Stimulated activated CD8-positive, alpha-beta memory T cell treated with anti-CD3 and anti-CD28 coated beads, Interleukin-2, amount 100 ng/mL, for 48 hours (primary cell): ENCODE measurements around the gene CHST7.
"Not testable (repeated sequence)": the region's sequence is repeated elsewhere in the genome, so short reads cannot be mapped to it uniquely, and the experiment has no call there.

ENCODE experiments used
- DNase-seq, 2 donors: peaks; one replicate each; pipeline ENCODE4 v3.0.0-alpha.2; 2020; ENCODE audit warnings: low read depth in 2 of 2

Gene CHST7, protein sequence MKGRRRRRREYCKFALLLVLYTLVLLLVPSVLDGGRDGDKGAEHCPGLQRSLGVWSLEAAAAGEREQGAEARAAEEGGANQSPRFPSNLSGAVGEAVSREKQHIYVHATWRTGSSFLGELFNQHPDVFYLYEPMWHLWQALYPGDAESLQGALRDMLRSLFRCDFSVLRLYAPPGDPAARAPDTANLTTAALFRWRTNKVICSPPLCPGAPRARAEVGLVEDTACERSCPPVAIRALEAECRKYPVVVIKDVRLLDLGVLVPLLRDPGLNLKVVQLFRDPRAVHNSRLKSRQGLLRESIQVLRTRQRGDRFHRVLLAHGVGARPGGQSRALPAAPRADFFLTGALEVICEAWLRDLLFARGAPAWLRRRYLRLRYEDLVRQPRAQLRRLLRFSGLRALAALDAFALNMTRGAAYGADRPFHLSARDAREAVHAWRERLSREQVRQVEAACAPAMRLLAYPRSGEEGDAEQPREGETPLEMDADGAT

DNA sequence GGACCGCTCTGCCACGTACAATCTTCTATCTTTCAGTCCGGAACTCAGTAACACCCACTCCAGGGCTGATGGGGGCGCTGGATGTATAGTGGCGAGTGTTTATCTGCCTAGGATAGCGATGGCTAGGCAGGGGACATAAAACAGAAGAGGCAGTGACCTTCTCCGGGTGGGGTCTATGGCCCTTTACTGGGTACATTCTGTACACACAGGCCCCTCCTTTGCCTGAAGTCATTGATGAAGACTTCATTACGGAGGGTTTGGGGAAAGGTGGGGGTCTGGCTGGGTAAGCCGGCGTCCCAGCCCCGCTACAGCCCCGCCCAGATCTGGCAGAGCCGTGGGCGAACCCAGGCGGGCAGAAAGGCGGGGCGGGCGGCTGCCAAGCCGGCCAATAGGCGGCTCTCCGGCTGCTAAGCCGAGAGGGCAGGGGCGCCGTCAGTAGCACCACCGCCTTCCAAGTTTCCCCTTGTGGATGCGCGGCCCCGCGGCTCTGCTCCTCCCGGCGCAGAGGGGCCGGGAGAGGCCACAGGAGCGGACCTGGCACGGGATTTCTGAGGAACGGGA, at the start of gene CHST7:
Gene CHST7, plus strand, starts transcription at position 435 of the 561 bp plus-strand sequence. CDS start 167 bp downstream, outside the sequence.
- DNase-seq: peak in 1 of 2 donors; percentile 48

DNA sequence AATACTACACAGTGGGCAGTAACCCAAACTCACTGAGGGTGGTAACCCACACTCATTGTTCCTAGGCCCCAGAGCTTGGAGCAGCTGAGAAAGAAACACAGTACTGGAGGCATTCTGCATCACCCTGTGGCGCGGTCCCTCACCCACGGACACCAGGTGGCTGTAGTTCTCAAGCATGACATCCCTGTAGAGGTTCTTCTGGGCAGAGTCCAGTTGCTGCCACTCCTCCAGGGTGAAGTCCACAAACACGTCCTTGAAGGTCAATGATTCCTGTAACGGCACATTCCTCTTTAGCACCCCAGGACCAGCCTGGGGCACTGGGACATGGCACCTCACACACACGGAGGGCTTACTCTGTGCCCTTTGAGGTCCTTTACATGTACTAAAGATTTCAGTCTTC, 44.9 kb upstream of the CHST7 start:
- DNase-seq: not testable (repeated sequence)

DNA sequence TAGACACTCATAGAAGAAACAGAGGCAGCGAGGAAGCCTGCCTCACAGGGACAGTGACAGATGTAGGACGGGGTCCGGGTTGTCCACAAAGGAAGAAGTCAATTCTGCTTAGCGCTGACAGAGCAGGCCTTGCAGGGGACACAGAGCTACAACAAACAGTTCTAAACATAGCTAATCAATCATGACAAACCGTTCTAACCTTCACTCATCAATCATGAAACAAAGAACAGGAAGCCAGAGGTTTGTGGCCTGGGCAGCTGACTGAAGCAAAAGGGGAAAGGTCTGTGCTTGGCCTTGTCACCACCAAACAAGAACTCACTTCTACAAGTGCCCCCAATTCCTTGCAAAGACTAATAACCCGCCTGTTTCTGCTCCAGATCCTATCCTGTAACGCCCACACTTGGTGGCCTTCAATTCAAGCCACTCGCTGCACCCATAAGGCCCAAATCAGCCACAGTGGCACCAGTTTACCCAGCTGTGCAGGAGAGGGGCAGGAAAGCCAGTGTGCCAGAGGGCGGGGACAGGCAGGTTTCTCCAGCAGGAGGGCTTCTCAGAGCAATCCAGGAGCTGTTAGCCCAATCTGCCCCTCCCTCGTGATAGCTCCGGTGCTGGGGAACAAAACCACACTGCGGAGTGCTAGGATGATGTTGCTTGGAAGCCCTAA, 43.7 kb upstream of the CHST7 start:
- not testable (repeated sequence) for DNase-seq

DNA sequence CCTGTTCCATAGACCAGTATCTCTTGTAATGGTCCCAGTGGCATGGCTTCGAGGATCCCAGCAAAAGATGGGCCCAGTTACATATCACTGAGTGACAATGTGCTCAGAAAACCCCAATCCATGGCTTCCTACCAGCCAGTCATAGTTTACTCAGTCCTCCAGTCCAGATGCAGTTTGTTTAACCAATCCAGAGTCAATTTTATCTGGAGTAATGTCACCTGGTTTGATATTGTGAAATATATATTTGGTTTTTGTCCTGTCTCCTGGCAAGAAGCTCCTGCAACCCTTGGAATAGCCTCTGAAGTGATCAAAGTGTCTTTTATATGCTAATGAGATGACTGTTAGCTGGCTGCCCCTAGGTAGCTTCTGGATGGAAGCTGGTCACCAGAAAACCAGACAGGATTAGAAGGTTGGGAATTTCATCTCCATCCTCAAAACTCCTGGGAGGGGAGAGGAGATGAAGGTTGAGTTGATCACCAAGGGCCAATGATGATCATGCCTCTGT, 43.1 kb upstream of the CHST7 start:
- not testable (repeated sequence) for DNase-seq

DNA sequence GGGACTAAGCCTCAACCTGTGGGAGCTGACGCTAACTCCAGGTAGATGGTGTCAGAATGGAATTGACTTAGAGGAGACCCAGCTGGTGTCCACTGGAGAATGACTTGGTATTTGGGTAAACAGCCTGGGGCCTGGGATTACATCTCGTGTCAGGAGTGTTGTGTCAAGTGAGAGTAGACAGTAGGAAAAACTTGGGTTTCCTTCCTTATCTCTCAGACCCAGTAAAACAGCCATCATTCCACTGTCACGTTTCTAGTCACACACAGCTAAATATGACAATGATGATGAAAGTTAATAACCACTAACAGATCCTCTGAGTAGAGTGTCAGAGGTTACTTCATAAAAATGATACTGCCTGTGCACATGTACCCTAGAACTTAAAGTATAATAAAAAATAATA, 42.1 kb upstream of the CHST7 start:
- DNase-seq: no peak

DNA sequence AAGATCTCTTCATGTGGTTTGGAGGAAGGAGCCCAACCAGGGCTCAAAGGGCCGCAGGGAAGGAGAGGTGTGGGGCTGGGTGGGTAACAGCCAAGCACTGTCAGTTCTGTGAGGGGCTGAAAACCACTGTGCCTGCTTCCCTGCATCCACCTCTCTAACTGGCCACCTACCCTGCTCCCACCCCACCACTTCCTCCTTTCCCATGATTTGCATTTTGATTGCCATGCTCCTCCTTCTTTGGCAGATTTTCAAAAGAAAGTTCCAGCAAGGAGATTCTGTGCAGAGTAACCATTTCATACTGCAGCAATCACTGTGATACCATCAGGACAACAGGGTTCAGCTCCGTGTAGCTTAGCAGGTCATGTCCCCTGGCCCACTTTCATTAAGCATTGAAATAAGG, 30.1 kb upstream of the CHST7 start:
- no peak for DNase-seq

DNA sequence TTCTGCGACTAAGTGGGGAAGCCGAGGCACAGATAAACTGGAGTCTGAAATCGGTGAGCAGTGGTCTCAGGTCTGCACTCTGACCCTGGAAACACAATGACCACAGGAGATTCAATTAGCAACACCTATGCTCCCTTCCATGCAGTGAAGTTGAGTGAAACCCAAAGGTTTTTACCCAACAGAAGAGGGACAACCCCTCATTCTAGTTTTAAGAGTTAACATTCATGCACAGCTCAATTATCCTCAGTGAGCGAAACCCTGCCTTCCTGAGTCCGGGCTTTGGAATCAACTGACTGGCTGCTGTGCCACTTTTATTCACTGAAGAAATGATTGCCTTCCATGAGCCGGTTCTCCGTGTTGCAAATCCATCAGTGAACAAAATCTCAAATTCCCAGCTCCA, 29.0 kb upstream of the CHST7 start:
- not testable (repeated sequence) for DNase-seq

DNA sequence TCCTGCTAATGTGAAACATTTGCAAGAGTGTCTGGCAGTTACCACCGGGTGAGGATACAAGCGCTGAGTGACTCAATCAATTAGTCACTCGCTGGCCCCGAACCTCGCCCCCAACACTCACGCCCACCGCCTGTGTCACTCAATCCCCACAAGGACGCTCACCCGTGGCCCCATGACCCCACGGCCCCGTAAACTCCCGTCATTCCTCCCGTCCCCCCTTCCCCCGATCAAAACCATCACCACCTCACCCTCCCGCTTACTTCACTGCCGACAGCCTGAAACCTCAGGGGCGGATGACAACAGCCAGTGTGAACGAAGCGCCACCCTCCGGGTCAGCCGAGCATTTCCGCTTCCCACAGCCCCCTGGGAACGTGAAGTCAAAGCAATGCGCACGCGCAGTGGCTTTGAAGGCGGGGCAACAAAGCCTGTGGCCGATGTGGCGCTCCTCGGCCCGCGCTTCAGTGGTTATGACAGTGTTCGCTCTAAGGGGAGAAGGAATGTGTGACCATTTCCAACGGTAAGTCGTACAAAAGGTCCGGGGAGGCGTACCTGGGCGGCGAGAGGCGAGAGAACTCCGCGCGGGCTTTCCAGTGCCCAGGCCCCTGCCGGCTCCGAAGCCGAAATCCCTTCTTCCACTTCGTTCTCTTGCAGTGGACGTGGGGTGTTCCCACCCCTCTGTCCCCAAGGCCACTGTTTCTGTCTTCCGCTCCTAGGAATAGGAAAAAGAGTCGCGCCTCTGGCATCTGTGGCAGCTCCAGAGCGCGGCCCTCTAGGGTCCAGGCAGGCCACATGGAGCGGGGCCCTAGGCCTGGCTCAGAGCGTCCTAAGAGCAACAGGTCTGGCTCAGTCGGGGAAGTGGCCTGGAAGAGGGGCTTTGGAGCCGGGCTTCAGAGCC, 28.2 kb upstream of the CHST7 start, which contains the start of gene ZNF674:
Gene ZNF674, minus strand, starts transcription at position 311 of the 895 bp plus-strand sequence. CDS start 3,334 bp downstream, outside the sequence.
- DNase-seq: peak; percentile 85 to 88

DNA sequence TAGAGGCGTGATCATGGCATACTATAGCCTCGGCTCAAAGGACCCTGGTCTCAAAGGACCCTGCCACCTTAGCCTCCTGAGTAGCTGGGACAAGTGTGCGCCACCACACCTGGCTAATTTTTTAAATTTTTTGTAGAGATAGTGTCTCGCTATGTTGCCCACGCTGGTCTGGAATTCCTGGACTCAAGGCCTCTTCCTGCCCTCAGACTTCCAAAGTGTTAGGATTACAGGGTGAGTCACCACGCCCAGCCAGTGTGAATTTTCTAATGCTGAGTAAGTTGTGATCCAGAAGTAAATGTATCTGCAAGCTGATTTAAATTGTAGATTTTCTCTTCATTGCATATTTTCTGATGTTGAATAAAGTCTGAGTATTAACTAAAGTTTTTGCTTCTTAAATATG, 25.7 kb upstream of the CHST7 start:
- no peak for DNase-seq

DNA sequence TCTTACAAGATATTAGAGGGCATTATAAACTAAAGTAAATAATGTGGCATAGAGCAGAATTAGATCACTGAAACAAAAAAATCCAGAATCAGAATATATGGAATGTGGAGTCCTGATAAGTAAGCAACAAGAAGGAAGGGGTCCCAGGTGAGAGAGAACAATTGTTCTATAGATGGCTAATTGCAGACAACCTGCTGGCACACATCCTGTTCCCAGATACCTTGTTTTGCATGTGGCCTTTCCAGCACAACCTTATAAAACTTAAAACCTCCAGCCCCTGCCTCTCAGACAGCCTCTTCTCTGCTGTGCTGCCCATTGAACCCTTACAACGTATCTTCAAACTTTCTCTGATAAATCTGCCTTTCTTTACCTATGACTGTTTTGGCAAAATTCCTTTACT, 23.7 kb upstream of the CHST7 start:
- no peak for DNase-seq

DNA sequence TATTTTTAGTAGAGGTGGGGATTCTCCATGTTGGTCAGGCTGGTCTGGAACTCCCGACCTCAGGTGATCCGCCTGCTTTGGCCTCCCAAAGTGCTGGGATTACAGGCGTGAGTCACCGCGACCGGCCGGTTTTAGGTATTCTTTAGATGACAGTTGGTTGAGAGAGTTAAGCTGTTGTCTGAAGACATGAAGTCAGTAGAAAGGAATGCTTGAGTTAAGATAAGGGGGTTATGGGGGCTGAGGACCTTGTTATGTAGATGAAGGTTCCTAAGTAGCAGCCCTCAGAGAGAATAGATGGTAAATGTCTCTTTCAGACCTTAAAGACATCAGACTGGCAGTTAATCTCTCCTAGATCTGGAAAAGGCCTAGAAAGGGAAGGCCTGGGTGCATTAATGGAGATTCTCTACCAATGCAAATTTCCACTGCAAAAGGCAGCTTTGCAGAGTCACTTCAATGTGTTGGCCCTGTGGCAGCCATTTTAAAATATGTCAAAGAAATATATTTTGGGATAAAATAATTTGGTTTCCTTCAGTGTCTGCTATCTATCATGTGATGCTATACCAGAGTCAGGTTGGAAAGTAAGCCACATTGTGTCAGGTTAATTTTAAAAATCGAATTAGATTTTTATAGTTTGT, 22.0 kb upstream of the CHST7 start:
- DNase-seq: no peak

DNA sequence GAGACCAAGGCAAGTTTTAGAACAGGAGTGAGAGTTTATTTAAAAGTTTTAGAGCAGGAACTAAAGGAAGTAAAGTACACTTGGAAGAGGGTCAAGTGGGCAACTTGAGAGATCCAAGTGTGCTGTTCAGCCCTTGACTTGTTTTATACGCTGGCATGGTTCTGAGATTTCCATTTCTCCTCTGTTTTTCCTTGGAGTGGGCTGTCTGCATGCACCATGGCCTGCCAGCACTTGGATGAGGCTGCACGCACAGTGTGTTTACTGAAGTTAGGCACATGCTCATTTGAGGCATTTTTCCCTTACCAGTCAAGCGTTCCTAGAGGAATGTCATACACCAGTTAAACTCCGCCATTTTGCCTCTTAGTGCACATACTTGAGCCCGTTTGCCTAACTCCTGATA, 19.6 kb upstream of the CHST7 start:
- DNase-seq: no peak

DNA sequence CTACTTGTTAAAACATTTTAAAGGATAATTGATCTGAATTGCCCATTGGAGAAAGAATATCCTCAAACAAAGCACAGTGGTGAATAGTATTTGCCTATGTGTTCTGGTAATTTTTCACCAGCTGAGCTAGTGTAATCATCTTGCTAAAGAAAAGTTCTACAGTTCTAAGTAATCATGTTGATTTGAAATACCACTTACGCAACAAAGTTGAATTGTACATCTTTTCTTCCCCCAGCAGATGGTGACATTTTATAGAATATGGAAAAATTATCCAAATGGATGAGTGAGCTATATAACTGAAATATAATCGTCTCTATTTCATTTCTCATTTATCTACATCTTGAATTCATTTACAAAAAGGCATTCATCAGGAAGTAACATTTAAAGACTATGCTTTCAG, 18.6 kb upstream of the CHST7 start:
- DNase-seq: no peak

DNA sequence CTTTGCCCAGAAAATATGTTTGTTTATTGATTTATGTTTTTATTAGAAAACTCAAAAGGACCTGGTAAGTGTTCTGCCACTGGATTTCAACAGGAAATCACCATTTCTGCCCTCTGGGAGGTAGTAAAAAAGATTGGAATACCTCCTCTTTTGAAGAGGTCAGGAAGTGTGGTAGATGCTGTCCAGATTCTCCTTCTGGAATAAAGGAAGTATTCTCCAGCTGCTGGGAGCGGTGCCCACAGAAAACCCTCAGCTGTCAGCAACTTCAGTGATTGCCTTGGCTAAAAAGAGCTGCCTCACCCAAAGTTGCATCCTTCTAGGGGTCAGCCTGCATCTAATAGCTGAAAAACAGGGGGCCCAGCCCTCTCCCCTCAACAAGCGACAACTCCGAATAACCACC, 14.5 kb upstream of the CHST7 start:
- DNase-seq: no peak

DNA sequence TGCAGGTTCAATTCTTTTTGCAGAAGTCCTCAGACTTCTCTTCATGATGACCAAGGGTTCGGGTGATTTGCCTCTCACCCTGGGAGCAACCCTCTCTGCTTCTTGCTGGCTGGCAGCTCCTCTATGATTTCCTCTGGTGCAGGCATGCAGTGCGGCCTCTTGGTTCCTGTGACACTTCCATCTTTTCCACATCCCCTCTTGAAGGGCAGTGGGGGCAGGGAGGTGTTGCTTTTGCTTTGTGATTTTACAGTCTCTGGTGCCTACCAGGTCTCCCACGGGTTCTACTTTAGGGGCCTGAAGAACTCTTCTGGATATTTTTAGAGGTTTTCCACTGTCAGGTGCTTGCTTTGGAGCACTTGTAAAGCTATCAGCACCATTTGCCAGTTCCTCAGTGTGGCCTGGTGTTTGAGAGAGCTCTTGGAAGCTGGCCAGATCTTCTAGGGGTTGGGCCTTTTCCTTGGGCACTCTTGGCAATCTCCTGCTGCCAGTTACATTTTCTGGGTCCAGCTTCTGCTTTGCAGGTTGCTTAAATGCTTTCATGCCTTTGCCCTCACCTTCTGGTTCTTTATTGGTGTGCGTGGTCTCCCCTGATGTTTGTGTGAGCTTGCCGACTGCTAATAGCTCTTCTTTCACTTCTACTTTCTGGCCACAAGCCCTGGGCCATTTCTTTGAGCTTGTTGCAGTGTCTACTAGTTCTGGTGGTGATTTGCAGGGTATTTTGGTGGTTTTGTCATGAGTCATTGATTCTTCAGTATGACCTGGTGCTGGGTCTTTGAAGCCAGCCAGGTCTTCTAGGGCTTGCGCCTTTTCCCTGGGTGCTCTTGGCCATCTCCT, 11.5 kb upstream of the CHST7 start:
- DNase-seq: no peak

DNA sequence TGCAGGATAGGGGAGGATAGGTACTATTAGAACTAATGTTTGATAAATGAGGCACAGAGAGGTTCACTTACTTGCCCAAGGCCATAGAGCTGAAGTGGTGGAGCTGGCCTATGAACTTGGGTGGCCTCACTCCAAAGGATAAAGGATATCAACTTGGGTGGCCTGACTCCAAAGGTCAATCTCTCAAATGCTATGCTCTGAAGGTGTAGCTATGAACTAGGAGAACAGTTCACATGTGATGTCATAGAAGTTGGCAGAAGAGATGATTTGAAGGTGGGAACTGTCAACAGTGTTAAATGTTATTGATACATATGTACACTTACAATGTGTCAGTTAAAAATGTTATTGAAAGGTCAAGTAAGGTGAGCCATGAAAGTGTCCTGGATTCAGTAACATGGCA, 6.2 kb upstream of the CHST7 start:
- no peak for DNase-seq

DNA sequence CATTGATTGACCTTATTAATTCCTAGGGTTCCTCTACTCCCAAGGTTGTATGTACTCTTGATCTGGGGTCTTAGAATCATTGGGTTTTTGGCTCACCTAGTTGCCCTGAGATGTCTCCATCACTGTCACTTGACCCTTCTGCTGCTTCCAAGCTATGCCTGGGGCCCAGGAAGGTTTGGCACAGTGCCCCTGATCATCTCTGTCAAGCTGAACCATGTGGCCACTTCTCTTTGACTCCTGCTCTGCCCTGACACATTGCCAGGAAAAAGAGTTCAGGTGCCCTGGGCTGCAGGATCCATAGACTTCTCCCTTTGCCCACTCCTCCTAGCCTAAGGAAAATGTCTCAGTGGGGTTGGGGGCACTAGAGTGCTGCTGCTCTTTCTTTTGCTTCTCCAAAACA, 3.9 kb upstream of the CHST7 start:
- DNase-seq: no peak

DNA sequence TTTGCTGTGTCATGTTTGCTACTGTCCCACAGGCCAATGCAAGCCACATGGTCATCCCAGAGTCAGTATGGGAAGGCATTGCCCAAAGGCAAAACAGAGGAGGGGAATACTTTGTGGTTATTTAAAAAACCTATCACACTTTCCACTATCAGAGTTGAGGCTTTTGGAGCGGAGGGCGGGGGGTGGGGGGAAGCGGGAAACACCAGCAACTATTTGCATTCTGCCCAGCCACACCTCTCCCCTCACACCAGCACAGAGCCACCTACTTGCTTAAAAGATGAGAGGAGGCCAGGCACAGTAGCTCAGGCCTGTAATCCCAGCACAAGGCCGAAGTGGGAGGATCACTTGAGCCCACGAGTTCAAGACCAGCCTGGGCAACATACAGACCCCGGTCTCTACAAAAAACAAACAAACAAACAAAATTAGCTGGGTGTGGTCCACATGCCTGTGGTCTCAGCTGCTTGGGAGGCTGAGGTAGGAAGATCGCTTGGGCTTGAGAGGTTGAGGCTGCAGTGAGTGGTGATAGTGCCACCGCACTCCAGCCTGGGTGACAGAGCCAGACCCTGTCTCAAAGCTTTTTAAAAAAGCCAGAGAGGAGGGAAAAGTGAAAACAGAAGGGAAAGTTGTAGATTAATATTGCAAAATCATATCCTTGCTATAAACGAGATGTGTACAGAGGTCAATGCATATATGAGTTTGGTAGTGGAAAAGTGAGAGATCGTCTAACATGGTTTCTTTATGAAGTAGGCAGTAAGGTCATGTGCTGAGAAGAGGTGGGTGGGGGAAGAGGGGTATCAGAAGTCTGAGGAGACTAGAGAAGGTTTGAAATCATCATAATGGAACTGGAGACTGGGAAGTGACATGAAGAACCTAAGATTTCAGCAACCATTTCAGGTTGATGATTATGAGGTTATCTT, 1.9 kb upstream of the CHST7 start:
- no peak for DNase-seq
